Ovary (tissue), 9 donors: ENCODE results near the gene STK10. TPM values are rescaled to one million over a fixed set of nuclear protein-coding genes. Genes with fewer than 3 reads are reported as not detected.
"Not testable (repeated sequence)": the region's sequence is repeated elsewhere in the genome, so short reads cannot be mapped to it uniquely, and the experiment has no call there.

ENCODE experiments used
- DNase-seq, 5 donors: peaks; one replicate each; pipeline ENCODE4 v3.0.0-alpha.2; 2019 to 2020
- H3K27ac ChIP-seq, 2 donors: fragments of 200-600 bp; one replicate each; pipeline versions ENCODE4 v1.5.1 to v1.8.0; 2019 to 2022
- H3K27me3 ChIP-seq: fragments of 200-600 bp; one replicate; pipeline ENCODE4 v1.8.0; 2022
- H3K36me3 ChIP-seq: fragments of 200-600 bp; sonication (generic); one replicate; pipeline ENCODE4 v1.5.1; 2019
- H3K4me1 ChIP-seq: one replicate; pipeline ENCODE4 v1.8.1; 2013; ENCODE audit warnings: mild to moderate bottlenecking, moderate library complexity; ENCODE audit not compliant: insufficient read depth
- H3K4me3 ChIP-seq: fragments of 200-600 bp; sonication (generic); one replicate; pipeline ENCODE4 v1.5.1; 2017
- H3K9me3 ChIP-seq, 2 donors: fragments of 200-600 bp in 1 of 2; sonication (generic) in 1 of 2; one replicate each; pipeline versions ENCODE4 v1.5.1 to v1.8.1; 2013 to 2019; ENCODE audit warnings: mild to moderate bottlenecking in 1 of 2, moderate library complexity in 1 of 2
- EP300 ChIP-seq: sonication (generic); formaldehyde crosslinking; IDR thresholded peaks from one replicate; pipeline ENCODE4 v1.6.1; 2017; ENCODE audit warnings: antibody characterized with exemption
- POLR2A ChIP-seq: fragments of 450-650 bp; IDR thresholded peaks from one replicate; pipeline ENCODE4 v1.6.1; 2017; ENCODE audit warnings: antibody characterized with exemption, mild to moderate bottlenecking, moderate library complexity
- WGBS, 3 donors: extraction: QIAGEN DNeasy Blood & Tissue Kit in 1 of 3; methylation state at CpG; one replicate each; pipeline versions ENCODE4 v1.1.5 to v1.1.7; 2013 to 2017; 5-methylcytosine and 5-hydroxymethylcytosine counted together
- intact Hi-C, 4 donors: fragments of 100-400 bp; cut with DNase I; formaldehyde crosslinking; loops; one replicate each; pipeline versions ENCODE4 v1.11.0 to v1.15.1; 2022 to 2023
- polyA plus RNA-seq, 2 donors: library from polyadenylated mRNA; stranded (reverse); fragments of 200-250 nt in 1 of 2; fragments of 350-450 nt in 1 of 2; fragmentation: Illumina TruSeq in 1 of 2; extraction: RNeasy Lipid Tissue Mini Kit (QIAGEN cat#74804) in 1 of 2; gene quantifications; one replicate each; pipeline ENCODE4 v1.2.3, GENCODE V29; 2013 to 2014
- total RNA-seq, 7 donors: library from RNA; depleted of rRNA in 2 of 7; stranded (reverse); fragments of >200 nt in 2 of 7; fragmentation: NEBNext Ultra II Directional in 3 of 7; extraction: Animal tissue kit (Norgen Biotek cat#: 25700) in 3 of 7; gene quantifications; one replicate each; pipeline versions ENCODE4 v1.1.0 to v1.2.4, GENCODE V29; 2016 to 2023
- TF ChIP-seq, protein P1 (sequence below), 3 donors: fragments of 450-650 bp in 2 of 3; fragments of 200-600 bp in 1 of 3; IDR thresholded peaks; one replicate each; pipeline versions ENCODE4 v1.5.1 to v1.8.0; 2016 to 2022; ENCODE audit warnings: antibody characterized with exemption in 3 of 3, mild to moderate bottlenecking in 1 of 3
- donor health status: DM: no; HTN: no; CAD: no; lungs with moderate emphysema.
- donor health status: DM: no; HTN: no; CAD: no.
- donor health status: Bipolar disorder and iron deficiency.
- donor health status: DM: yes; HTN: yes; CAD: no.
- donor health status: DM: no; HTN: no; CAD: no.
- donor health status: DM: yes; HTN: yes; CAD: no.

STK10 gene
- total and polyA plus RNA-seq, 9 donors: 5.4 to 15.5 (median 10.0) TPM

DNA sequence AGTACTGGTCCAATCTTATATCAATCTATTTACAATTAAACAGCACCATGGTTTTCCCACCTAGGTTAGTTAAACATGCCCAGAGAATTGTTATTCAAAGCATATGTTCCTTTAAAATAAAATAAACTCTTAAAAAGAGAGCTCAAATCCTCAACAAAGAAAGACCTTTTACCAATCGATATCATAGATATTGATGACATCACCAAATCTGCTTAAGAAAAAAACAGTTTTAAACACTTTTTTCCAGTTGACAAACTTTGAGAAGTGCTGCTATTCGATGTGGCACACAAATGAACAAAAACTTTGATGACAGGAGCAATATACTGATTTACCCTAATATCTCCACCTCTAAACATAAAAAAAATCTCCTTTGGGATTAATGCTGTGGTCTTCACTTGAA lies 21.7 kb upstream of the STK10 start:
- H3K27me3 ChIP-seq: no peaks in the 10 kb centered on the region
- no peaks in the 10 kb centered on the region for H3K36me3 ChIP-seq
- no peak overlapping the region for H3K27ac ChIP-seq
- WGBS, 3 donors: 89 to 97% (median 93%) methylated on average over 2 of the region's 2 CpGs
- TF ChIP-seq EP300: no peak
- TF ChIP-seq, protein P1, sequence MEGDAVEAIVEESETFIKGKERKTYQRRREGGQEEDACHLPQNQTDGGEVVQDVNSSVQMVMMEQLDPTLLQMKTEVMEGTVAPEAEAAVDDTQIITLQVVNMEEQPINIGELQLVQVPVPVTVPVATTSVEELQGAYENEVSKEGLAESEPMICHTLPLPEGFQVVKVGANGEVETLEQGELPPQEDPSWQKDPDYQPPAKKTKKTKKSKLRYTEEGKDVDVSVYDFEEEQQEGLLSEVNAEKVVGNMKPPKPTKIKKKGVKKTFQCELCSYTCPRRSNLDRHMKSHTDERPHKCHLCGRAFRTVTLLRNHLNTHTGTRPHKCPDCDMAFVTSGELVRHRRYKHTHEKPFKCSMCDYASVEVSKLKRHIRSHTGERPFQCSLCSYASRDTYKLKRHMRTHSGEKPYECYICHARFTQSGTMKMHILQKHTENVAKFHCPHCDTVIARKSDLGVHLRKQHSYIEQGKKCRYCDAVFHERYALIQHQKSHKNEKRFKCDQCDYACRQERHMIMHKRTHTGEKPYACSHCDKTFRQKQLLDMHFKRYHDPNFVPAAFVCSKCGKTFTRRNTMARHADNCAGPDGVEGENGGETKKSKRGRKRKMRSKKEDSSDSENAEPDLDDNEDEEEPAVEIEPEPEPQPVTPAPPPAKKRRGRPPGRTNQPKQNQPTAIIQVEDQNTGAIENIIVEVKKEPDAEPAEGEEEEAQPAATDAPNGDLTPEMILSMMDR (IDR thresholded peaks at IDR 0.05): no peak
- no peak for TF ChIP-seq POLR2A
- H3K4me1 ChIP-seq: no peaks in the 10 kb centered on the region
- intact Hi-C loops: no loop called here
- DNase-seq: no peak
- no peak overlapping the region for H3K4me3 ChIP-seq
- H3K9me3 ChIP-seq: no peaks in the 10 kb centered on the region

DNA sequence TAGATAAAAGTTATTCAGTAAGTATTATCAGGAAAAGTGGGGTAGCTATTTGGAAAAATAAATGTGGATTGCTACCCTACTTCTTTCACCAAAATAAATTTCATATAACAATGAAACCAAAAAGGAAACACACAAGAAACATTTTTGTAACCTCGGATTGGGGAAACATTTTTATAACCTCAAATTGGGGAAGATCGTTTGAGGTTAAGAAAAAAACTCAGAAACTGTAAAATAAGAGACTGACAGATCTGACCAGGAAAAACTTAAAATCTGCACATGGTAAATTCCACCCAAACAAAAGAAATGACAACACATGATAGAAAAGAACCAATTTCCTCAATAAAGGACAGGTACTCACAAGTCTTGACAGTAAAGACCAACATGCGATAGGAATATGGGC lies 19.5 kb upstream of the STK10 start:
- no peak for DNase-seq
- 51 to 77% (median 70%) methylated on average over 3 of the region's 3 CpGs for WGBS, 3 donors
- H3K9me3 ChIP-seq: no peaks in the 10 kb centered on the region
- no peaks in the 10 kb centered on the region for H3K36me3 ChIP-seq
- TF ChIP-seq EP300: no peak
- TF ChIP-seq, protein P1 (IDR thresholded peaks at IDR 0.05): no peak
- TF ChIP-seq POLR2A: no peak
- H3K27ac ChIP-seq: no peak overlapping the region
- H3K4me3 ChIP-seq: no peak overlapping the region
- H3K27me3 ChIP-seq: no peaks in the 10 kb centered on the region
- no peaks in the 10 kb centered on the region for H3K4me1 ChIP-seq
- intact Hi-C loops: no loop called here

DNA sequence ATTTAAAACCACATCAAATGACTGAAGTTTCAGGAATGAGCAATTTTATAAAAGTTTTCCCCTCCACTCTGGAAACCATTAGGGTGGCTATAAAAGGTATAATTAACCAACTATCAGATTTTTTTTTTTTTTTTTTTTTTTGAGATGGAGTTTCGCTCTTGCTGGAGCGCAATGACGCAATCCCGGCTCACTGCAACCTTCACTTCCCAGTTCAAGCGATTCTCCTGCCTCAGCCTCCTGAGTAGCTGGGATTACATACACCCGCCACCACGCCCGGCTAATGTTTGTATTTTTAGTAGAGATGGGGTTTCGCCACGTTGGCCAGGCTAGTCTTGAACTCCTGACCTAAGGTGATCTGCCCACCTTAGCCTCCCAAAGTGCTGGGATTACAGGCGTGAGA lies 18.0 kb upstream of the STK10 start:
- H3K27me3 ChIP-seq, H3K4me1 ChIP-seq, DNase-seq, H3K9me3 ChIP-seq, H3K4me3 ChIP-seq, intact Hi-C loops, H3K27ac ChIP-seq, H3K36me3 ChIP-seq: not testable (repeated sequence)
- 95 to 97% (median 96%) methylated on average over 11 of the region's 11 CpGs for WGBS, 3 donors

DNA sequence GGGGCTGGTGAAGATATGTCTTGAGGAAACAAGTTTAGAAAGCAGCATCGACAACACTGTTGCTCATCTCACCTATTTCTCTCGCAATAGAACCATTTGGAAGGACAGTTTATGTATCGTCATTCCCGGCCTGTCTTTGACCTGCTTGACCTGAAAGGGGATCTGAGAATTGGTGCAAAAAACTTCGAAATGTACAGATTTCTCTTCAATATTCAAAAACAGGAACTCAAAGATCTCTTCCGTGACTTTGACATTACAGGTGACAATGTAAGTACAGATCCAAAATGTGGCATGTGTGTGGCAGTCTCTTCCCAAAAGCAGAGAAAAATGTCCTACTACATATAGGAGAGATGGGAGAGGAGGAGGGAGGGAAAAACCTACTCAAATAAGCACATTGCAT lies 12.5 kb upstream of the STK10 start:
- DNase-seq: no peak
- intact Hi-C loops: no loop called here
- H3K4me1 ChIP-seq: no peaks in the 10 kb centered on the region
- H3K4me3 ChIP-seq: no peak overlapping the region
- no peaks in the 10 kb centered on the region for H3K27me3 ChIP-seq
- no peak for TF ChIP-seq POLR2A
- H3K9me3 ChIP-seq: no peaks in the 10 kb centered on the region
- 85 to 94% (median 87%) methylated on average over 6 of the region's 6 CpGs for WGBS, 3 donors
- H3K36me3 ChIP-seq: no peaks in the 10 kb centered on the region
- H3K27ac ChIP-seq: no peak overlapping the region

DNA sequence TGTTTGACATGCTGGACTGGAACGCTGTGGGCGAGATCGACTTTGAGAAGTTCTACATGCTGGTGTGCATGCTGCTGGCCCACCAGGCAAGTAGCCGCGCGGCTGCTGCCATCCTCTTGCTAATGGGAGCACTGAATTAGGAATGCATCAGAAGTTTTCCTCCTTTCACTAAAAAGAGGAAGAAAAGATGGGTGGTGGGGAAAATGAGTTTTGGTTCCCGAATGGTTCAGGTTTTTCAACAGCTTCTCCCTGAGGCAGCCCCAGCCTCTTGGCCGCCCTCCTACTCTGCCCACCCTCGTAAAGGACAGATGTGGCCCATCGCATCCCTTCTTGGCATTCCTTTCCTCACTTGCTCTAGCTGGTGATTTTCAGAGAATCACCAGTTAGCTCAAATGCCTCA lies 11.4 kb upstream of the STK10 start:
- H3K27me3 ChIP-seq: no peaks in the 10 kb centered on the region
- no peaks in the 10 kb centered on the region for H3K36me3 ChIP-seq
- H3K4me1 ChIP-seq: no peaks in the 10 kb centered on the region
- no peak overlapping the region for H3K4me3 ChIP-seq
- WGBS, 3 donors: 85 to 91% (median 88%) methylated on average over 10 of the region's 10 CpGs
- DNase-seq: no peak
- H3K27ac ChIP-seq: no peak overlapping the region
- TF ChIP-seq EP300: no peak
- TF ChIP-seq, protein P1 (IDR thresholded peaks at IDR 0.05): no peak
- no peak for TF ChIP-seq POLR2A
- H3K9me3 ChIP-seq: no peaks in the 10 kb centered on the region
- intact Hi-C loops: no loop called here

DNA sequence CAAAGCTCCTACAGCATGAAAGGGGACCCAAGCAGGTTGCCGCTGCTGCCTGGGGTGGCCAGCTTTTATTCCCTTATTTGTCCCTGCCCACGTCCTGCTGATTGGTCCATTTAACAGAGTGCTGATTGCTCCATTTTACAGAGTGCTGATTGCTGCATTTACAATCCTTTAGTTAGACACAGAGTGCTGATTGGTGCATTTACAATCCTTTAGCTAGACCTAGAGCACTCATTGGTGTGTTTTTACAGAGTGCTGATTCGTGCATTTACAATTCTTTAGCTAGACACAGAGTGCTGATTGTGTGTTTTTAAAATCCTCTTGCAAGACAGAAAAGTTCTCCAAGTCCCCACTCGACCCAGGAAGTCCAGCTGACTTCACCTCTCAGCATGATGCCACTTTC lies 9.8 kb upstream of the STK10 start:
- H3K27me3 ChIP-seq, DNase-seq, H3K4me1 ChIP-seq, H3K36me3 ChIP-seq, intact Hi-C loops, H3K27ac ChIP-seq, H3K4me3 ChIP-seq, H3K9me3 ChIP-seq: not testable (repeated sequence)
- WGBS, 3 donors: 76 to 85% (median 78%) methylated on average over 4 of the region's 4 CpGs
